GM12878 (cell line): ENCODE data around the gene FCER2. TPM values are rescaled to one million over a fixed set of nuclear protein-coding genes. Genes with fewer than 3 reads are reported as not detected.

Source experiments
- ASH2L ChIP-seq: fragments of 300-600, 200-600 bp; sonication (generic); IDR thresholded peaks from 2 replicates; pipeline ENCODE4 v1.6.1; 2017; ENCODE audit warnings: low read depth, mild to moderate bottlenecking, borderline replicate concordance
- BRCA1 ChIP-seq: IDR thresholded peaks from 2 replicates; pipeline ENCODE4 v1.6.1; 2011; ENCODE audit warnings: low read depth, low read length, improper control_type of control experiment
- CHD1 ChIP-seq: IDR thresholded peaks from 2 replicates; pipeline ENCODE4 v1.6.1; 2012; ENCODE audit warnings: low read depth, low read length, improper control_type of control experiment
- CREB1 ChIP-seq: IDR thresholded peaks from 2 replicates; pipeline ENCODE4 v1.6.1; 2012; ENCODE audit warnings: low read depth, mild to moderate bottlenecking, inconsistent platforms
- FOS ChIP-seq: IDR thresholded peaks from 3 replicates; pipeline ENCODE4 v1.6.1; 2011; ENCODE audit warnings: borderline replicate concordance; ENCODE audit not compliant: insufficient read length; ENCODE audit errors: extremely low read depth
- IRF4 ChIP-seq: IDR thresholded peaks from 2 replicates; pipeline ENCODE4 v1.6.1; 2011; ENCODE audit warnings: low read depth, low read length
- KDM1A ChIP-seq: fragments of 200-600 bp; sonication (generic); IDR thresholded peaks from 2 replicates; pipeline ENCODE4 v1.6.1; 2016; ENCODE audit warnings: borderline replicate concordance
- NR2C2 ChIP-seq: IDR thresholded peaks from 2 replicates; pipeline ENCODE4 v1.6.1; 2011; ENCODE audit warnings: borderline replicate concordance, low read depth; ENCODE audit not compliant: control insufficient read depth, insufficient read length
- NRF1 ChIP-seq: conservative IDR thresholded peaks from 2 replicates; pipeline ENCODE4 v1.6.1; 2011; ENCODE audit warnings: mild to moderate bottlenecking, low read depth, low read length, improper control_type of control experiment
- POLR2AphosphoS2 ChIP-seq: IDR thresholded peaks from 2 replicates; pipeline ENCODE4 v1.6.1; 2011; ENCODE audit warnings: low read depth, mild to moderate bottlenecking, low read length, improper control_type of control experiment, moderate library complexity
- POU2F2 ChIP-seq: IDR thresholded peaks from 3 replicates; pipeline ENCODE4 v1.6.1; 2011; ENCODE audit warnings: low read depth, mild to moderate bottlenecking, low read length, borderline replicate concordance
- RBBP5 ChIP-seq: fragments of 200-600 bp; sonication (generic); conservative IDR thresholded peaks from 2 replicates; pipeline ENCODE4 v1.6.1; 2016
- SMAD1 ChIP-seq: fragments of 450-650 bp; IDR thresholded peaks from 2 replicates; pipeline ENCODE4 v1.6.1; 2018; ENCODE audit warnings: mild to moderate bottlenecking, low read depth; ENCODE audit not compliant: partially characterized antibody
- SMAD5 ChIP-seq: IDR thresholded peaks from 2 replicates; pipeline ENCODE4 v1.6.1; 2016; ENCODE audit warnings: antibody characterized with exemption, low read depth
- ZNF274 ChIP-seq: IDR thresholded peaks from one replicate; pipeline ENCODE4 v1.8.0; 2011; ENCODE audit not compliant: insufficient read length, insufficient read depth
- polyA plus RNA-seq, 11 experiments: library from polyadenylated mRNA; depleted of rRNA in 4 of 11; unstranded in 6 of 11; stranded (reverse) in 5 of 11; fragments of >200 nt; fragmentation: Nextera tagmentation in 4 of 11; fragmentation: Illumina TruSeq in 1 of 11; extraction: Ambion mirVana in 4 of 11; extraction: Trizol in 1 of 11; gene quantifications; 1 replicate in 1 of 11; 2 replicates in 10 of 11; pipeline versions ENCODE4 v1.2.1 to v1.2.3, GENCODE V29; 2011 to 2016; ENCODE audit warnings: inconsistent platforms in 2 of 11, missing spikeins in 2 of 11, low read depth in 1 of 11
- total RNA-seq, 4 experiments: library from RNA; depleted of rRNA in 3 of 4; stranded (reverse); fragments of >200 nt in 3 of 4; fragmentation: Illumina TruSeq in 1 of 4; extraction: Trizol in 1 of 4; gene quantifications; 2 replicates each; pipeline versions ENCODE4 v1.2.1 to v1.2.3, GENCODE V29; 2013 to 2021
- TF ChIP-seq, protein P1 (sequence below): IDR thresholded peaks from 2 replicates; pipeline ENCODE4 v1.6.1; 2011; ENCODE audit warnings: borderline replicate concordance, low read depth, mild to moderate bottlenecking, moderate library complexity, low read length; ENCODE audit not compliant: insufficient read depth, poor library complexity, severe bottlenecking
- TF ChIP-seq, protein P2 (sequence below): fragments of 450-650 bp; IDR thresholded peaks from 2 replicates; pipeline ENCODE4 v1.6.1; 2017; ENCODE audit warnings: mild to moderate bottlenecking, low read depth, inconsistent platforms; ENCODE audit not compliant: poor library complexity, severe bottlenecking
- TF ChIP-seq, protein P3 (sequence below): fragments of 150-350 bp; IDR thresholded peaks from 2 replicates; pipeline ENCODE4 v1.6.1; 2014; ENCODE audit warnings: mild to moderate bottlenecking, low read depth, low read length
- TF ChIP-seq, protein P4 (sequence below): IDR thresholded peaks from 2 replicates; pipeline ENCODE4 v1.6.1; 2012; ENCODE audit warnings: low read length, inconsistent platforms
- TF ChIP-seq, protein P5 (sequence below): fragments of 150-350 bp; IDR thresholded peaks from 2 replicates; pipeline ENCODE4 v1.6.1; 2016; ENCODE audit warnings: low read depth, low read length

FCER2 gene
- total and polyA plus RNA-seq, 10 of the 15 experiments (the other 5 are each of a cell fraction or from before 2014, with no cell fraction given) = 44.0 to 424 (median 241) TPM

DNA sequence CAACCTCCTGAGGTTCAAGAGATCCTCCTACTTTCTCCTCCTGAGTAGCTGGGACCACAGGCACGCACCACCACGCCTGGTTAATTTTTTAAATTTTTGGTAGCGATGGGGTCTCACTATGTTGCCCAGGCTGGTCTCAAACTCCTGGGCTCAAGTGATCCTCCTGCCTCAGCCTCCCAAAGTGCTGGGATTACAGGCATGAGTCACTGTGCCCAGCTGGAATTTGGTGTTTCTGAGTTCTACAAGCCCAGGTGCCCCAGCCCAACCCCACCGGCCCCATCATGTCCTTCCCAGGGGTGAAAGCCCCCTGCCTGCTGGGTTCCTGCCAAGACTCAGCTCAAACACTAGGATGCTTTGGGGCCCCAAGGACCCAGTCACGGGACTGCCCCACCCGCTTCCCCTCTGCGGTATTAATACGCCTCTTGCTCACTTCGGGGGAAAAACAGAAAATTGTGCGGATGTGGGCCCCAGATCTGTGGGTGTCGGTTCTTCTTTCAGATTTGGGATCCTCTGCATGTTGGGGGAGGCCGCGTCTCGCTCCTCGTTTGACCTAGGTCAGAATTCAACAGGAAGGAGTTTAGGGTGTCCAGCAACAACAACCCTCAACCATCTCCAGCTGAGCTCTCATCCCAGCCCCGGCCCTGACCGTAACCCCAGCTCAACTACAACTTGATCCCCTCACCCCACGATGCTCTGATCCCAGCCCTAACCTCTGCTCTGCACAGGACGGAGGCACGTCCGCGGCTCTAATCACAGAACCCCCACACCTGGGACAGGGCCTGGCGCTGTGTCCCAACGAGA is 3.7 kb upstream of the FCER2 start (continued):
- TF ChIP-seq NR2C2 (no peak), NRF1 (no peak), POU2F2 (peak; percentile 93), IRF4 (peak; percentile 71), POLR2AphosphoS2 (no peak), CREB1 (peak; percentile 74), KDM1A (no peak), FOS (no peak), SMAD5 (no peak), SMAD1 (peak; percentile 72), BRCA1 (no peak), RBBP5 (no peak), CHD1 (no peak), ZNF274 (no peak), ASH2L (no peak)
- TF ChIP-seq, protein P1, sequence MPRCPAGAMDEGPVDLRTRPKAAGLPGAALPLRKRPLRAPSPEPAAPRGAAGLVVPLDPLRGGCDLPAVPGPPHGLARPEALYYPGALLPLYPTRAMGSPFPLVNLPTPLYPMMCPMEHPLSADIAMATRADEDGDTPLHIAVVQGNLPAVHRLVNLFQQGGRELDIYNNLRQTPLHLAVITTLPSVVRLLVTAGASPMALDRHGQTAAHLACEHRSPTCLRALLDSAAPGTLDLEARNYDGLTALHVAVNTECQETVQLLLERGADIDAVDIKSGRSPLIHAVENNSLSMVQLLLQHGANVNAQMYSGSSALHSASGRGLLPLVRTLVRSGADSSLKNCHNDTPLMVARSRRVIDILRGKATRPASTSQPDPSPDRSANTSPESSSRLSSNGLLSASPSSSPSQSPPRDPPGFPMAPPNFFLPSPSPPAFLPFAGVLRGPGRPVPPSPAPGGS = peak; percentile 100
- TF ChIP-seq, protein P2, sequence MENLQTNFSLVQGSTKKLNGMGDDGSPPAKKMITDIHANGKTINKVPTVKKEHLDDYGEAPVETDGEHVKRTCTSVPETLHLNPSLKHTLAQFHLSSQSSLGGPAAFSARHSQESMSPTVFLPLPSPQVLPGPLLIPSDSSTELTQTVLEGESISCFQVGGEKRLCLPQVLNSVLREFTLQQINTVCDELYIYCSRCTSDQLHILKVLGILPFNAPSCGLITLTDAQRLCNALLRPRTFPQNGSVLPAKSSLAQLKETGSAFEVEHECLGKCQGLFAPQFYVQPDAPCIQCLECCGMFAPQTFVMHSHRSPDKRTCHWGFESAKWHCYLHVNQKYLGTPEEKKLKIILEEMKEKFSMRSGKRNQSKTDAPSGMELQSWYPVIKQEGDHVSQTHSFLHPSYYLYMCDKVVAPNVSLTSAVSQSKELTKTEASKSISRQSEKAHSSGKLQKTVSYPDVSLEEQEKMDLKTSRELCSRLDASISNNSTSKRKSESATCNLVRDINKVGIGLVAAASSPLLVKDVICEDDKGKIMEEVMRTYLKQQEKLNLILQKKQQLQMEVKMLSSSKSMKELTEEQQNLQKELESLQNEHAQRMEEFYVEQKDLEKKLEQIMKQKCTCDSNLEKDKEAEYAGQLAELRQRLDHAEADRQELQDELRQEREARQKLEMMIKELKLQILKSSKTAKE = peak; percentile 96
- TF ChIP-seq, protein P3, sequence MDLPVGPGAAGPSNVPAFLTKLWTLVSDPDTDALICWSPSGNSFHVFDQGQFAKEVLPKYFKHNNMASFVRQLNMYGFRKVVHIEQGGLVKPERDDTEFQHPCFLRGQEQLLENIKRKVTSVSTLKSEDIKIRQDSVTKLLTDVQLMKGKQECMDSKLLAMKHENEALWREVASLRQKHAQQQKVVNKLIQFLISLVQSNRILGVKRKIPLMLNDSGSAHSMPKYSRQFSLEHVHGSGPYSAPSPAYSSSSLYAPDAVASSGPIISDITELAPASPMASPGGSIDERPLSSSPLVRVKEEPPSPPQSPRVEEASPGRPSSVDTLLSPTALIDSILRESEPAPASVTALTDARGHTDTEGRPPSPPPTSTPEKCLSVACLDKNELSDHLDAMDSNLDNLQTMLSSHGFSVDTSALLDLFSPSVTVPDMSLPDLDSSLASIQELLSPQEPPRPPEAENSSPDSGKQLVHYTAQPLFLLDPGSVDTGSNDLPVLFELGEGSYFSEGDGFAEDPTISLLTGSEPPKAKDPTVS = no peak
- TF ChIP-seq, protein P4, sequence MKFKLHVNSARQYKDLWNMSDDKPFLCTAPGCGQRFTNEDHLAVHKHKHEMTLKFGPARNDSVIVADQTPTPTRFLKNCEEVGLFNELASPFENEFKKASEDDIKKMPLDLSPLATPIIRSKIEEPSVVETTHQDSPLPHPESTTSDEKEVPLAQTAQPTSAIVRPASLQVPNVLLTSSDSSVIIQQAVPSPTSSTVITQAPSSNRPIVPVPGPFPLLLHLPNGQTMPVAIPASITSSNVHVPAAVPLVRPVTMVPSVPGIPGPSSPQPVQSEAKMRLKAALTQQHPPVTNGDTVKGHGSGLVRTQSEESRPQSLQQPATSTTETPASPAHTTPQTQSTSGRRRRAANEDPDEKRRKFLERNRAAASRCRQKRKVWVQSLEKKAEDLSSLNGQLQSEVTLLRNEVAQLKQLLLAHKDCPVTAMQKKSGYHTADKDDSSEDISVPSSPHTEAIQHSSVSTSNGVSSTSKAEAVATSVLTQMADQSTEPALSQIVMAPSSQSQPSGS = peak; percentile 96
- TF ChIP-seq, protein P5, sequence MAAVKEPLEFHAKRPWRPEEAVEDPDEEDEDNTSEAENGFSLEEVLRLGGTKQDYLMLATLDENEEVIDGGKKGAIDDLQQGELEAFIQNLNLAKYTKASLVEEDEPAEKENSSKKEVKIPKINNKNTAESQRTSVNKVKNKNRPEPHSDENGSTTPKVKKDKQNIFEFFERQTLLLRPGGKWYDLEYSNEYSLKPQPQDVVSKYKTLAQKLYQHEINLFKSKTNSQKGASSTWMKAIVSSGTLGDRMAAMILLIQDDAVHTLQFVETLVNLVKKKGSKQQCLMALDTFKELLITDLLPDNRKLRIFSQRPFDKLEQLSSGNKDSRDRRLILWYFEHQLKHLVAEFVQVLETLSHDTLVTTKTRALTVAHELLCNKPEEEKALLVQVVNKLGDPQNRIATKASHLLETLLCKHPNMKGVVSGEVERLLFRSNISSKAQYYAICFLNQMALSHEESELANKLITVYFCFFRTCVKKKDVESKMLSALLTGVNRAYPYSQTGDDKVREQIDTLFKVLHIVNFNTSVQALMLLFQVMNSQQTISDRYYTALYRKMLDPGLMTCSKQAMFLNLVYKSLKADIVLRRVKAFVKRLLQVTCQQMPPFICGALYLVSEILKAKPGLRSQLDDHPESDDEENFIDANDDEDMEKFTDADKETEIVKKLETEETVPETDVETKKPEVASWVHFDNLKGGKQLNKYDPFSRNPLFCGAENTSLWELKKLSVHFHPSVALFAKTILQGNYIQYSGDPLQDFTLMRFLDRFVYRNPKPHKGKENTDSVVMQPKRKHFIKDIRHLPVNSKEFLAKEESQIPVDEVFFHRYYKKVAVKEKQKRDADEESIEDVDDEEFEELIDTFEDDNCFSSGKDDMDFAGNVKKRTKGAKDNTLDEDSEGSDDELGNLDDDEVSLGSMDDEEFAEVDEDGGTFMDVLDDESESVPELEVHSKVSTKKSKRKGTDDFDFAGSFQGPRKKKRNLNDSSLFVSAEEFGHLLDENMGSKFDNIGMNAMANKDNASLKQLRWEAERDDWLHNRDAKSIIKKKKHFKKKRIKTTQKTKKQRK = no peak
